Uterus (tissue), 2 donors: ENCODE measurements around the gene GNA12.
"Not testable (repeated sequence)": the region's sequence is repeated elsewhere in the genome, so short reads cannot be mapped to it uniquely, and the experiment has no call there.

ENCODE experiments used
- CTCF ChIP-seq, 4 experiments: fragments of 200-600 bp in 2 of 4; fragments of 450-650 bp in 2 of 4; sonication (generic) in 2 of 4; IDR thresholded peaks; one replicate each; pipeline ENCODE4 v1.5.1; 2016 to 2019; ENCODE audit warnings: antibody characterized with exemption in 4 of 4, mild to moderate bottlenecking in 2 of 4, moderate library complexity in 1 of 4
- POLR2A ChIP-seq, 2 donors: fragments of 450-650 bp; IDR thresholded peaks; one replicate each; pipeline ENCODE4 v1.6.1; 2016; ENCODE audit warnings: antibody characterized with exemption in 2 of 2, mild to moderate bottlenecking in 1 of 2, moderate library complexity in 1 of 2

- TF ChIP-seq CTCF, POLR2A (IDR thresholded peaks at IDR 0.05): not testable (repeated sequence)
Measured at GRCh38 chr7:2678454-2678853, 165.7 kb downstream of the GNA12 start.
